AG09309 (cell line): ENCODE measurements around the gene ZNF584.

Experiments
- DNase-seq: peaks from one replicate; pipeline ENCODE4 v3.0.0-alpha.2; 2010; ENCODE audit warnings: low read depth
- H3K4me3 ChIP-seq: 2 replicates; pipeline ENCODE4 v1.5.1; 2011; ENCODE audit warnings: mild to moderate bottlenecking, low read depth, low read length, moderate library complexity; ENCODE audit not compliant: control insufficient read depth
- TF ChIP-seq, protein P1 (sequence below): IDR thresholded peaks from 2 replicates; pipeline ENCODE4 v1.5.1; 2011; ENCODE audit warnings: mild to moderate bottlenecking, low read depth, low read length, inconsistent platforms; ENCODE audit not compliant: insufficient read depth, control insufficient read depth; ENCODE audit errors: missing control alignments

Gene ZNF584

GRCh38 chr19:58450856-58451357 lies 42.5 kb downstream of the ZNF584 start:
- TF ChIP-seq, protein P1, sequence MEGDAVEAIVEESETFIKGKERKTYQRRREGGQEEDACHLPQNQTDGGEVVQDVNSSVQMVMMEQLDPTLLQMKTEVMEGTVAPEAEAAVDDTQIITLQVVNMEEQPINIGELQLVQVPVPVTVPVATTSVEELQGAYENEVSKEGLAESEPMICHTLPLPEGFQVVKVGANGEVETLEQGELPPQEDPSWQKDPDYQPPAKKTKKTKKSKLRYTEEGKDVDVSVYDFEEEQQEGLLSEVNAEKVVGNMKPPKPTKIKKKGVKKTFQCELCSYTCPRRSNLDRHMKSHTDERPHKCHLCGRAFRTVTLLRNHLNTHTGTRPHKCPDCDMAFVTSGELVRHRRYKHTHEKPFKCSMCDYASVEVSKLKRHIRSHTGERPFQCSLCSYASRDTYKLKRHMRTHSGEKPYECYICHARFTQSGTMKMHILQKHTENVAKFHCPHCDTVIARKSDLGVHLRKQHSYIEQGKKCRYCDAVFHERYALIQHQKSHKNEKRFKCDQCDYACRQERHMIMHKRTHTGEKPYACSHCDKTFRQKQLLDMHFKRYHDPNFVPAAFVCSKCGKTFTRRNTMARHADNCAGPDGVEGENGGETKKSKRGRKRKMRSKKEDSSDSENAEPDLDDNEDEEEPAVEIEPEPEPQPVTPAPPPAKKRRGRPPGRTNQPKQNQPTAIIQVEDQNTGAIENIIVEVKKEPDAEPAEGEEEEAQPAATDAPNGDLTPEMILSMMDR: no peak
- H3K4me3 ChIP-seq: peak overlapping the region; percentile 55
- no peak for DNase-seq

GRCh38 chr19:58451358-58452101 lies 43.1 kb downstream of the ZNF584 start, which contains the start of gene ZNF324B:
Gene ZNF324B (plus strand): TSS chr19:58451622. CDS start chr19:58453702, 2,080 bp downstream.
- TF ChIP-seq, protein P1: no peak
- H3K4me3 ChIP-seq: peak within 1 kb of the TSS; percentile 55
- peak; percentile 58 for DNase-seq

DNA sequence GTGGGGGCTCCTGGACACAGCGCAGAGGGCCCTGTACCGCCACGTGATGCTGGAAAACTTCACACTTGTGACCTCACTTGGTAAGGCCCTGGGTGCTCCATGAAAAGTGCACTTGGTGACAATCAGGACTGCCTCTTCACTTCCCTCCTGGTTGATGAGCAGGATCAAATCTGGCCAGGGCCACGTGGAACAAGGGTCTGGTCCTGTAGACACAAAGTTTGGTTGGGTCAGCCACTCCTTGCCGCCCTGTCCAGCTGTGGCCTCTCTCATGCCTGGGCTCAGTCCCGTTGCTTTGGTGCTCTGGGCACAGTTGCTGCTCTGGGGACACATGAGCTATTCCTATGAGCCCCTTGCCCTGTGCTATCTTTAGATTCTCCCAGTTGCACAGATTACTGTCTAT lies 45.3 kb downstream of the ZNF584 start:
- TF ChIP-seq, protein P1: no peak
- no peak for DNase-seq

DNA sequence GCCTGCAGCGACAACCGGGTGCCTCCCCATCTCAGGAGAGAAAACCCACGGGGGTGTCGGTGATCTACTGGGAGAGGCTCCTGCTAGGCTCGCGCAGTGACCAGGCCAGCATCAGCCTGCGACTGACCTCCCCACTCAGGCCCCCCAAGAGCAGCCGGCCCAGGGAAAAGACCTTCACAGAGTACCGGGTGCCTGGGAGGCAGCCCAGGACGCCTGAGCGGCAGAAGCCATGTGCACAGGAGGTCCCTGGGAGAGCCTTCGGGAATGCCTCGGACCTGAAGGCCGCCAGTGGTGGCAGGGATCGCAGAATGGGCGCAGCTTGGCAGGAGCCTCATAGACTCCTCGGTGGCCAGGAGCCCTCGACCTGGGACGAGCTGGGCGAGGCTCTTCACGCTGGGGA lies 46.9 kb downstream of the ZNF584 start:
- no peak overlapping the region for H3K4me3 ChIP-seq
- DNase-seq: no peak

More for the DNA sequence above, 45.3 kb downstream of the ZNF584 start:
- H3K4me3 ChIP-seq: no peak overlapping the region

GRCh38 chr19:58456111-58456510 lies 47.7 kb downstream of the ZNF584 start:
- H3K4me3 ChIP-seq: no peak overlapping the region
- no peak for DNase-seq
- TF ChIP-seq, protein P1: no peak

More for the DNA sequence above, 46.9 kb downstream of the ZNF584 start:
- TF ChIP-seq, protein P1: no peak

DNA sequence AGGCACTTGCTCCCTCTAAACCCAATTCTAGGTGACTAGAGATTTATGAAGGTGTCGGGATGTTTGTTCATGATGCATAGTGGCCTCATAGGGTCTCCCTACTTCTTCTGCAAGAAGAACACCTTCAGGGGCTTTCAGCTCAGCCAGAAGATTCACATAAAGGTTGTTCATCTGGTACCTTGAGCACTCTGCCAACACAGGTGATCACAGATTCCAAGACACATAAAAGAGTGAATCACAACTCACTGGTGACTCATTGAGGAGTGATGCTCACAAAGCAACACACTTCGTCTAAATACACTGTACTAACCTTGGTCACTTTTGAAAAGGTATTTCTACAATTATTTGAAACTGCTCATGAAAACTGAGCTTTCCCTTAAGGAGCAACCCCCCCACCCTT lies 51.6 kb downstream of the ZNF584 start:
- TF ChIP-seq, protein P1: no peak
- no peak for DNase-seq
- no peak overlapping the region for H3K4me3 ChIP-seq
